Tibial nerve (tissue), 4 donors: ENCODE data around the gene PCED1A. TPM values are rescaled to one million over a fixed set of nuclear protein-coding genes. Genes with fewer than 3 reads are reported as not detected.

Experiments used
- DNase-seq, 2 donors: peaks; one replicate each; pipeline ENCODE4 v3.0.0-alpha.2; 2019; ENCODE audit warnings: low spot score in 2 of 2
- H3K27ac ChIP-seq, 4 donors: fragments of 200-600 bp; sonication (generic) in 3 of 4; one replicate each; pipeline ENCODE4 v1.5.1; 2017 to 2019; ENCODE audit warnings: mild to moderate bottlenecking in 1 of 4
- H3K27me3 ChIP-seq, 2 donors: fragments of 200-600 bp; sonication (generic) in 1 of 2; one replicate each; pipeline versions ENCODE4 v1.5.1 to v1.6.0; 2017 to 2019
- H3K36me3 ChIP-seq, 3 donors: fragments of 200-600 bp; sonication (generic); one replicate each; pipeline ENCODE4 v1.5.1; 2018 to 2019
- H3K4me1 ChIP-seq, 4 donors: fragments of 200-600 bp; sonication (generic) in 3 of 4; one replicate each; pipeline ENCODE4 v1.5.1; 2017 to 2019
- H3K4me3 ChIP-seq, 4 donors: fragments of 200-600 bp; sonication (generic) in 3 of 4; one replicate each; pipeline ENCODE4 v1.5.1; 2017 to 2019; ENCODE audit warnings: mild to moderate bottlenecking in 1 of 4, moderate library complexity in 1 of 4
- H3K9me3 ChIP-seq, 4 donors: fragments of 200-600 bp; sonication (generic) in 3 of 4; one replicate each; pipeline ENCODE4 v1.5.1; 2017 to 2019
- EP300 ChIP-seq, 2 donors: sonication (generic); formaldehyde crosslinking; IDR thresholded peaks; one replicate each; pipeline ENCODE4 v1.6.1; 2017; ENCODE audit warnings: antibody characterized with exemption in 2 of 2, mild to moderate bottlenecking in 1 of 2
- POLR2A ChIP-seq, 2 donors: fragments of 450-650 bp; IDR thresholded peaks; one replicate each; pipeline ENCODE4 v1.6.1; 2017; ENCODE audit warnings: antibody characterized with exemption in 2 of 2, mild to moderate bottlenecking in 2 of 2, moderate library complexity in 2 of 2
- WGBS, 2 donors: methylation state at CpG; one replicate each; pipeline ENCODE4 v1.1.5; 2018; 5-methylcytosine and 5-hydroxymethylcytosine counted together
- total RNA-seq, 4 donors: library from RNA; depleted of rRNA; stranded (reverse); fragments of >200 nt; gene quantifications; one replicate each; pipeline ENCODE4 v1.1.0, GENCODE V29; 2016
- TF ChIP-seq, protein P1 (sequence below), 5 experiments: fragments of 200-600 bp in 3 of 5; fragments of 450-650 bp in 2 of 5; sonication (generic) in 3 of 5; IDR thresholded peaks; one replicate each; pipeline ENCODE4 v1.5.1; 2016 to 2019; ENCODE audit warnings: antibody characterized with exemption in 5 of 5, mild to moderate bottlenecking in 3 of 5, moderate library complexity in 2 of 5

The PCED1A gene
- total RNA-seq, 4 donors from 2014 or later = 36.8 to 84.6 (median 62.3) TPM

DNA sequence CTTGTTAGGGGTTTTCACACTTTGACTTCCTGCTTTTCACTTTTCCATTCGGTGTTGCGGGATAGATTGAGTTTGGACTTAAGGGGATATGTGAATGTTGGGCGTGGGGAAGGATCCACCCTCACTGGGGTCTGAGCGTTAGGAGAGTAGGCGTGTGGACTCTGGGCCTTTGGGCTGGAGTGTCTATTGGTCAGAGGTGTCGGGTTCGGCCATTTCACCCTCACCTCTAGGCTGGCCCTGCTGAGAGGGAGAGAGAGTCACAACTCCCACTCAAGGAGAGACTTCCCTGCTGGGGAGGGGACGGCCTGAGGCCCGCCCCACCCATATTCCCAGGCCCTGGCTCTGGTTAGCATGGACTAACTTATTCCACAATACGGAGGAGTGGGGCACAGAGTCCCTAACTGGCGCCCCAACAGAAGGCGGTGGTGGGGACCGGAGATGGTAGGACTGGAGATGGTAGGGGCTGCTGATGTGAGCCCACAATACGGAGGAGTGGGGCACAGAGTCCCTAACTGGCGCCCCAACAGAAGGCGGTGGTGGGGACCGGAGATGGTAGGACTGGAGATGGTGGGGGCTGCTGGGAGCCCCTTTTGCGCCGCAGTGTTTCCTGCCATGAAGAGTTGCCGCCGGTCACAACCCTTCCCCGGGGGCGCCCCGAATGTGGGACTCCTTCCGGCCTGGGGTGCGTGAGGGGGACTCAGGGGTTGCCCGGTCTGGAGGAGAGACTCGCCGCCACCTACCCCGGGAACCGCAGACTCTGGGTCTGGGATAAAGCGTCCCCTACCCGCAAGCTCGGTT, 31.4 kb upstream of the PCED1A start:
- H3K27ac ChIP-seq = peak overlapping the region in 3 of 4 donors; percentile 80 to 92 (median 84)
- H3K4me1 ChIP-seq = peaks cover 0 to 73% (median 29%) of the 10 kb centered on the region in 4 donors
- peak overlapping the region; percentile 45 to 93 (median 78) for H3K4me3 ChIP-seq
- H3K36me3 ChIP-seq = peaks cover 0 to 5% (median 0%) of the 10 kb centered on the region in 3 donors
- H3K9me3 ChIP-seq = no peaks in the 10 kb centered on the region
- H3K27me3 ChIP-seq = no peaks in the 10 kb centered on the region
- no peak for TF ChIP-seq EP300 (IDR thresholded peaks at IDR 0.05)
- TF ChIP-seq, protein P1, sequence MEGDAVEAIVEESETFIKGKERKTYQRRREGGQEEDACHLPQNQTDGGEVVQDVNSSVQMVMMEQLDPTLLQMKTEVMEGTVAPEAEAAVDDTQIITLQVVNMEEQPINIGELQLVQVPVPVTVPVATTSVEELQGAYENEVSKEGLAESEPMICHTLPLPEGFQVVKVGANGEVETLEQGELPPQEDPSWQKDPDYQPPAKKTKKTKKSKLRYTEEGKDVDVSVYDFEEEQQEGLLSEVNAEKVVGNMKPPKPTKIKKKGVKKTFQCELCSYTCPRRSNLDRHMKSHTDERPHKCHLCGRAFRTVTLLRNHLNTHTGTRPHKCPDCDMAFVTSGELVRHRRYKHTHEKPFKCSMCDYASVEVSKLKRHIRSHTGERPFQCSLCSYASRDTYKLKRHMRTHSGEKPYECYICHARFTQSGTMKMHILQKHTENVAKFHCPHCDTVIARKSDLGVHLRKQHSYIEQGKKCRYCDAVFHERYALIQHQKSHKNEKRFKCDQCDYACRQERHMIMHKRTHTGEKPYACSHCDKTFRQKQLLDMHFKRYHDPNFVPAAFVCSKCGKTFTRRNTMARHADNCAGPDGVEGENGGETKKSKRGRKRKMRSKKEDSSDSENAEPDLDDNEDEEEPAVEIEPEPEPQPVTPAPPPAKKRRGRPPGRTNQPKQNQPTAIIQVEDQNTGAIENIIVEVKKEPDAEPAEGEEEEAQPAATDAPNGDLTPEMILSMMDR (IDR thresholded peaks at IDR 0.05) = no peak
- TF ChIP-seq POLR2A (IDR thresholded peaks at IDR 0.05) = no peak
- 27 to 28% methylated on average over 33 of the region's 34 CpGs for WGBS, 2 donors
- DNase-seq = no peak

DNA sequence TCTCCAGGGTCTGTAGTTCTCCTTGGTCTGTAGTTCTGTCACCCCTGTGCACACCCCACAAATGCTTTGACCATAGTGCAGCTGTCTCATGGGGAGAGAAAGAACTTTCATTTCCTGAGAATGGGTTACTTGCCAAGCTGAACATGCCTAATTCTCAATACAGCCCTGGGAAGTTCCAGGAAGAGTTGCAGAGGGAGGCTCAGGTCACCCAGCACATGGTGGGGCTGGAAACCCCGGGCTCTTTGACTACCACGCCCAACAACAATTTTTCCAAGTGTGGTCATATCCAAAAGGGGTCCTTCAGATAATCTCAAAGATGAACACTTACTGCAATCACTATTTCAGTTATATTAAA, 30.6 kb upstream of the PCED1A start:
- 45 to 59% methylated on average over 2 of the region's 2 CpGs for WGBS, 2 donors
- H3K27ac ChIP-seq = peak overlapping the region in 2 of 4 donors; percentile 83 to 92
- peaks cover 0 to 73% (median 29%) of the 10 kb centered on the region in 4 donors for H3K4me1 ChIP-seq
- no peaks in the 10 kb centered on the region for H3K9me3 ChIP-seq
- no peak for TF ChIP-seq EP300 (IDR thresholded peaks at IDR 0.05)
- TF ChIP-seq, protein P1 (IDR thresholded peaks at IDR 0.05) = no peak
- TF ChIP-seq POLR2A (IDR thresholded peaks at IDR 0.05) = no peak
- H3K27me3 ChIP-seq = no peaks in the 10 kb centered on the region
- peaks cover 0 to 13% (median 0%) of the 10 kb centered on the region in 3 donors for H3K36me3 ChIP-seq
- DNase-seq = no peak
- H3K4me3 ChIP-seq = no peak overlapping the region

DNA sequence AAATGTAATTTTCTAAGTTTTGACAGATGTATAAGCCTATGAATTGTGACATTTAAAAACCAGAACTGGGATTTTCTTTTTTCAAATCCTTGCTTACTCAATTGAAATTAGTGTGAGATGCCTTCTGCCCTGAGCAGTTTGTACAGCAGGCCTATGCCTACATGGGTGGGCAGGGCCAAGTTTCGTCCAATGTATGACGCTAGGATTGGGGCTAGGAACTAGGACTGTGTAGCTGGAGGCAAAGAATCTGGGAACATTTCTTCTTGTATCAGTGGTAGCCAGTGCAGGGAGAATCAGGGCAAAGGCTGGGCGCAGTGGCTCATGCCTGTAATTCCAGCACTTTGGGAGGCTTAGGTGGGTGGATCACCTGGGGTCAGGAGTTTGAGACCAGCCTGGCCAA, 28.9 kb upstream of the PCED1A start:
- Histone ChIP-seq H3K36me3 (peaks cover 0 to 30% (median under 1%) of the 10 kb centered on the region in 3 donors), H3K27ac (peak overlapping the region in 2 of 4 donors; percentile 57 to 83), H3K9me3 (no peaks in the 10 kb centered on the region), H3K4me3 (no peak overlapping the region), H3K27me3 (no peaks in the 10 kb centered on the region), H3K4me1 (peaks cover 0 to 57% (median 19%) of the 10 kb centered on the region in 4 donors)
- DNase-seq = no peak
- TF ChIP-seq, protein P1 (IDR thresholded peaks at IDR 0.05) = no peak
- no peak for TF ChIP-seq EP300 (IDR thresholded peaks at IDR 0.05)
- no peak for TF ChIP-seq POLR2A (IDR thresholded peaks at IDR 0.05)
- 88 to 93% methylated on average over 3 of the region's 3 CpGs for WGBS, 2 donors

DNA sequence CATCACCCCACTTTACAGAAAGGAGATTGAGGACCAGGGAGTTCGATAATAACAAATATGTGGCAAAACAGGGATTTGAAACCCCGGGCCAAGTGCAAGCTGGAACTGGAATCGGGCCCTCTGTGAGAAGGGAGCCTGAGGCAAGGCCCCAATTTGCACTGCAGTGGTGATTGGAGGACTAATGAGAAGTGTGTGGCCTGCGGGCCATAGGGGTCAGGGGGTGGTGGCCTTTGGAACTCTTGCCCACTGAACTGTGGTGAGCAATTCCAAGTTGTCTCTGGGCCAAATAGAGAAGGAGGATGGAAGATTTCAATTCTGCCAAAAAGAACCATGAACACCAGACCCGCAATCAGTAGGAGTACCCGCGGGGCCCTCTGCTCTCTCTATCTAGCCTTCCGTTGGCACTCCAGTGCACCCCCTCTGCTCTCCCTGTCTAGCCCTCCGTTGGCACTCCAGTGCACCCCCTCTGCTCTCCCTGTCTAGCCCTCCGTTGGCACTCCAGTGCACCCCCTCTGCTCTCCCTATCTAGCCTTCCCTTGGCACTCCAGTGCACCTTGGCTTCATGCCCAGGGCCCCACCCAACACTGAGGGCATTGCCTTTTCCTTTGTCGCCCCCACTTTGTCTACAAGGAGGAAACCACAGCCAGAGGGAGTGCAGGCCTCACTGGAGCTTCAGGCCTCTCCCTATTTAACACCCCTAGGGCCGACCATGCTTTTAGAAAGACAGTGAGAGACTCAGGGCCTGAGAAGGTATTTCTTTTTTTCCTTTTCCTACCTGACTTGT, 26.8 kb upstream of the PCED1A start:
- H3K27ac ChIP-seq = peak overlapping the region in 1 of 4 donors; percentile 28
- peaks cover 0 to 51% (median 4%) of the 10 kb centered on the region in 3 donors for H3K36me3 ChIP-seq
- DNase-seq = no peak
- H3K27me3 ChIP-seq = no peaks in the 10 kb centered on the region
- H3K9me3 ChIP-seq = no peaks in the 10 kb centered on the region
- H3K4me1 ChIP-seq = peaks cover 0 to 46% (median 15%) of the 10 kb centered on the region in 4 donors
- TF ChIP-seq EP300 (IDR thresholded peaks at IDR 0.05) (no peak), POLR2A (IDR thresholded peaks at IDR 0.05) (no peak)
- TF ChIP-seq, protein P1 (IDR thresholded peaks at IDR 0.05) = no peak
- 42 to 49% methylated on average over 12 of the region's 12 CpGs for WGBS, 2 donors
- no peak overlapping the region for H3K4me3 ChIP-seq
